Stimulated activated CD8-positive, alpha-beta memory T cell treated with anti-CD3 and anti-CD28 coated beads, Interleukin-12 subunit alpha, Interleukin-12 subunit beta, amount 100 ng/mL, for 4 hours (primary cell): ENCODE results near the gene CCNG2.
"Not testable (repeated sequence)": the region's sequence is repeated elsewhere in the genome, so short reads cannot be mapped to it uniquely, and the experiment has no call there.

Source experiments
- DNase-seq: peaks from one replicate; pipeline ENCODE4 v3.0.0-alpha.2; 2020; ENCODE audit warnings: low read depth

CCNG2 gene, protein sequence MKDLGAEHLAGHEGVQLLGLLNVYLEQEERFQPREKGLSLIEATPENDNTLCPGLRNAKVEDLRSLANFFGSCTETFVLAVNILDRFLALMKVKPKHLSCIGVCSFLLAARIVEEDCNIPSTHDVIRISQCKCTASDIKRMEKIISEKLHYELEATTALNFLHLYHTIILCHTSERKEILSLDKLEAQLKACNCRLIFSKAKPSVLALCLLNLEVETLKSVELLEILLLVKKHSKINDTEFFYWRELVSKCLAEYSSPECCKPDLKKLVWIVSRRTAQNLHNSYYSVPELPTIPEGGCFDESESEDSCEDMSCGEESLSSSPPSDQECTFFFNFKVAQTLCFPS

DNA sequence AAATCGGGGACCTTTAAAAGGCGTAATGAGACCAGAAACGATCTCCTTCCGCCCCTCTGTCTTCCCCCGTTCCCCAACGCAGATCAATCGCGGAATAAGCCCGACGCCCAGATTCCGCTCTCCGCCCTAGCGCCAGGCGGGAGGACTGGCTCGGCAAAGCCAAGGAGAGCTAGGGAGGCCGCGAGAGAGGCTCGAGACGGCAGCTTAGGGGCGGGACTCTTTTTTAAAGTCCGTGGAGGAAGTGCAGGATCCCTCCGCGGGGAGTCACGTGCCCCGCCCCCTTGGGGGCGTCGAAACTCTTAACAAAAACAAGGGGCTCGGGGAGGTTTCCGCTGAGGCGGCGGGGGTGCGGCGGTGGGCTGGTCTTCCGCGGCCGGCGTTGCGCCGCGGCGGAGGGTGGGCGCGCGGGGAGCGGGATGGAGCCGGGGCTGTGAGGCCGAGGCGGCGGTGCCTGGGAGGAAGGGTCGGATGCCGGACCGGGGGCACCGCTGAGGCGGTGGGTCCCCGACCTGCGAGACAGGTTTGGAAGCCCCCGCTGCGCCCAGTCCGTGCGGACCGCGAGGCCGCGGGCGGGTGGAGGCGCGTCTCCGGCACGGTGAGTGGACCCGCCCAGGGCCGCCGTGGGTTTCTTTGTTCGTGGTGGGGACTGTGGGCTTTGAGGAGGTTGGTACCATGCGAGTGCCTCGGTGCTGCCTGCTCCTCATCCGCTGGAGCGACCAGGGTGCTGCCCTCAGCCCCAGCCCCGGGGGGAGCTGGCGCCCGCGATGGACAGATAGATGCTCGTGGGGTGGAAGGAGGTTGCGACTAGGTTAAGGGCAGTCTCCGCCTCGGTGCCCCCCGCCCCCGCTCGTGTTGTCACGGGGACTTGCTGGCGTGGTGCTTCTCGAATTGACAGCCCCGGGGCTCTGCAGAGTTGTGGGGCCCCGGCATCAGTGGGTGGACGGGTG lies at the start of gene CCNG2:
TSS of gene CCNG2 (plus strand) at position 296 of the 947 bp plus-strand sequence. CDS start 1,326 bp downstream, outside the sequence.
- DNase-seq: peak; percentile 76

DNA sequence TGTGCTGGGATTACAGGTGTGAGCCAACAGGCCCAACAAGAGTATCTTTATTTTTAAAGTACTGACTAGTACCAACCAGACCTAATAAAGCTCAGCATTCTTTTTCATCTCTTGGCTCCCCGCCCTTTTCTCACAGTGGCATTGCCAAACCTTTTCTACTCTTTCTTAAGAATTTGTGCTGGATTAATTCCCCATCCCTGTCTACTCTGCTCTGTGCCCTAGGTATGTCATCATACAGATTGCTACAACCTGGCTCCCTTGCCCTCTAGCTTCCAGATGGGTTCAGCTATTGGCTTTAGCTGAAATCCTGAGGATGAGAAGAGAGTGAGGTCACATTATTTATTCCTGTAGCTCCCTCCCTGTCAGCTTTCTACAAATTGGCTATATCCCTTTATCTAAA lies 46.3 kb upstream of the CCNG2 start:
- DNase-seq: no peak

DNA sequence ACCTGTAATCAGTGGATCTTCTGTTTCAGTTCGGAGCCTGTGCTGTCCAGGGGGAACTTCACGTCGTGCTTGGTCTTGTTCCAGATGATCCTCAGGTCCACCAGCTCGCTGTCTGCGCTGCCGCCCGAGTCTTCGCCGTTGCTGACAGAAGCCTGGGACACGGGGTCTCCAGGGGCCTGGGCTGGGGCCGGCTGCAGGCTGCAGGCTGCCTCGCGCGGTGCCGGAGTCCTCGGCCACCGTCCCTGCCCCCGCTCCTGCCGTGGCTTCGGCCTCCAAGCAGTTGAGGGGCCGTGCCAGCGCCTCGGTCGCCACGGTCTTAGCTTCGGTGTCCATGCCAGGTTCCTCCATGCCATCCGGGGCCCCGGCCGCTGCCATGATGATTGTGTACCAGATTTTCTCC lies 43.9 kb upstream of the CCNG2 start:
- DNase-seq: no peak

DNA sequence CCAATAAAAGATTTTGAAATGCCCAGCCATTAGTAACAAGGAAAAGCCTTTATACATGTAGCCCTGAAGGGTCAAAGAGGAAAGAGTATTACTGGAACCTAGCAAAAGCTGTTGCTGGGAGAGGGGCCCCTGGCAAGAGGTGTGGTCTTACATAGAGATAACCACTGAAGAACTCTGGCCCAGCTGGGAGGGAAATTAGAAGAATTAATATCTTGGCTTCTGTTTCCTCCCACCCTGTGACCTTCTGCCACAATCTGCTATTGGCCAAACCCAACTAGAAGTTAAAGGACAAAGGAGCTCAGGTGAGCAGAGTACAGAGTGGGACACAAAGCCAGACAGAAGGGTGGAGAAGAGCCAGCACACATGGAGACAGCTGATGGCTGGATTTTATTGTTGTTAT lies 39.3 kb upstream of the CCNG2 start:
- no peak for DNase-seq

DNA sequence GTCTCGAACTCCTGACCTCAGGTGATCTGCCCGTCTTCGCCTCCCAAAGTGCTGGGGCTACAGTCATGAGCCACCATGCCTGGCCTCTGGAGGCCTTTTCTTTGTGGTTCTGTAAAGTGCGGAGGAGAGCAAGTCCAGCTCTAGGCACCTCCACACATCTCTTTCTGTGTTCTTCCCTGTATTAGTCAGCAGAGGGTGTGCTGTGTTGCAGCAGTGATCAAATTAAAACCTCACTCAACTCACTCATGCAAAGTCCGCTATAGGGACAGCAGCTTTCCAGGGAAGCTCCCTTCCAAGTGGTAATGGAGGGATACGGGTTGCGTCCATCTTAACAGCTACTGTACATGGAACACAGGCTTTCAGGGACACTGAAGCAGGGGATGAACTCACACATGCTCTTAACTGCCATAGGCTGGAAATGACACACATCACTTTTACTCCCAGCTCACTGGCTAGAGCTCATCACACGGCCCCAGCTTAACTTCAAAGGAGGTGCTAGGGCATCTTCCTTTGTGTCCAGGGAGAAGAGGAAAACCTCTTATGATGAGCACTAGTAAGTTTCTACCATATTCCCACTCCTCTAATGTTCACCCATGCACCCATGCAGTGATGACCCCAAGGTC lies 36.0 kb upstream of the CCNG2 start:
- no peak for DNase-seq

DNA sequence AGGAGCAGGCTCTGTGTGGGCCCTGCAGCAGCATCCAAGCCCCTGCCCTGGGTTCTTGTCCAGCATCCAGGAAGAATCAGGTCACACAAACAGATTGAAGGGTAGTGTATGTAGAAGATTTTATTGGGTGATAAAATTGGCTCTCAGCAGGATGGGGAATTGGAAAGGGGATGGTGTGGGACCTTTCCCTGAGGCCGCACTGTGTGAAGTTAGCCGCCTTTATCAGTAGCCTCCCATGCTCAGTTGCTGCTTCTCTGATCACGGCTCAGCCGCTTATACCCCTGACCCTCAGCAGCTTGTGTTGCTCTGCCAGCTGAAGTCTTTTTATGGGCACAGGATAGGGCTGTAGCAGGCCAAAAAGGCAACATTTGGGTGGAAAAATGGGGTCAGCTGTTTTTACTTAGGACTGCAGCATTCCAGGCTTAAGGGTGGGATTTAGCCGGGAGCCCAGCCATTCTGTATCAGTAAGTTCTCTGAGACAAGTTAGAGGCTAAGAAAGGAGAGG lies 35.2 kb upstream of the CCNG2 start:
- no peak for DNase-seq

DNA sequence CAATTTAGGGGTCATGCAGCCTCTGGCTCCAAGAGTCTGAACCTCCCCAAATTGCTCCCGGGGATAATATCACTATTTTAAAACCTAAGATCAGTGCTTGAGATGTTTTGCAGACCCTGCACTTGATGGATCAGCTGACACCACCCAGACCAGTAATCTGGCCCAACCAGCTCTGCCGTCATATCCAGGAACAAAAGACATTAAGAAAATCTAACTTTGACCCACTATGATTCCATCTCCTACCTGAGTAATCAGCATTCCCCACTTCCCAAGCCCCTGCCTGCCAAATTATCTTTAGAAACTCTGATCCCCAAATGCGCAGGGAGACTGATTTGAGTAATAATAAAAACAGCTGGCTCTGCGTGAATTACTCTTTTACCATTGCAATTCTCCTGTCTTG lies 34.4 kb upstream of the CCNG2 start:
- no peak for DNase-seq

DNA sequence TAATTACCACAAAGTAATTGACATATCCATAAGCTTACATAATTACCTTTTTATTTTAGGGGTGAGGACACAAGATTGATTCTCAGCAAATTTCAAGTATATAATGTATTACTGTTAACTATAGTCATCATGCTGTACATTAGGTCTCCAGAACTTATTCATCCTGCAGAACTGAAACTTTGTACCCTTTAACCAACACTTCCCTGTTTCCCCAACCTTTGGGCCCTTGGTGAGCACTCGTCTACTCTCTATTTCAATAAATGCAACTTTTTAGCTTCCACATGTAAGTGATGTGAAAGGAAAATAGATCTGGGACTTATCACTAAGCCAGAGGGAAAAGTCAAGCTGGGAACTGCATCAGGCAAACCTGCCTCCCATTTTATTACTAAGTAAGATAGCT lies 33.6 kb upstream of the CCNG2 start:
- no peak for DNase-seq

DNA sequence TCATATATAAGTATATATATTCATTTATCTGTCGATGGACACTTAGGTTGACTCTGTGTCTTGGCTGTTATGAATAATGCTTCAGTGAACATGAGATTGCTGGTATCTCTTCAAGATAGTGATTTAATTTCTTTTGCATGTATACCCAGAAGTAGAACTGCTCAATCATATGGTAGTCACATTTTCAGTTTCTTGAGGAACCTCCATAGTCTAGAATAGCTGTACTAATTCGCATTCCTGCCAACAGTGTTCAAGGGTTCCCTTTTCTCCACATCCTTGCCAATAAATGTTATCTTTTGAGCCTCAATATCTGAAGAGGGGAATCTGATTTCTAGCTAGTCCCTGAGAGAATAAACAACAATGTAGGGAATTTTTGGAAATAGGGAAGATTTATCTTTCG lies 32.4 kb upstream of the CCNG2 start:
- no peak for DNase-seq

DNA sequence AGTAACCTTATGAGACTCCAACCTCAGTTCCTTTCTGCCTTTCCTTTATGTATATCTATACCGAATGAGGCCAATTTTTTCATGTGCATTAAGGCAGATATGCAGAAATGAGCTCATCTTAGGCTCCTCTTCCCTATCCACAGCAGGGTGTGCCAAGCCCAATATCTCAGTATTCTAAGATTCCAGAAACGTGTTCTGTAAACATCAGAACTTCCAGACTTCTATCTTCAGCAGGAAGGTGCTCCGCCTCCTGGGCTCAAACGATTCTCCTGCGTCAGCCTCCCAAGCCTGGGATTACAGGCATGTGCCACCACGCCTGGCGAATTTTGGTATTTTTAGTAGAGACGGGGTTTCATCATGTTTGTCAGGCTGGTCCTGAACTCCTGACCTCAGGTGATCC lies 31.0 kb upstream of the CCNG2 start:
- DNase-seq: no peak

DNA sequence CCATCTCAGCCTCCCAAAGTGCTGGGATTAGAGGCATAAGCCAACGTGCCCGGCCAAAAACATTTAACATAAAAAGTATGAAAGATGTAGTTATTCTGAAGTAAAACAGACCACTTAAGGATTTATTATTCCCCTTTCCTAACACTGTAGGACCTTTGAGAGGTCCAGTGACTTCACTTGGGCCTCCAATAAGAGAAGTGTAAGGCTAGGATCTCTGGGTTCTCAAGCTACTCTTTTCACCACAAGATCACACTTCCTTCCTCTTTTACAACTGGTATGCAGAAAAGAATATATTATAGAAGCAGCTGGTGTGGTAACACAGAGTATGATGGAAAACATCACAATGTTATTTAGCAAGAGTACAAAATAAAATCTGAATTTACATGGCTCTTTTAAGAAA lies 30.2 kb upstream of the CCNG2 start:
- DNase-seq: no peak

DNA sequence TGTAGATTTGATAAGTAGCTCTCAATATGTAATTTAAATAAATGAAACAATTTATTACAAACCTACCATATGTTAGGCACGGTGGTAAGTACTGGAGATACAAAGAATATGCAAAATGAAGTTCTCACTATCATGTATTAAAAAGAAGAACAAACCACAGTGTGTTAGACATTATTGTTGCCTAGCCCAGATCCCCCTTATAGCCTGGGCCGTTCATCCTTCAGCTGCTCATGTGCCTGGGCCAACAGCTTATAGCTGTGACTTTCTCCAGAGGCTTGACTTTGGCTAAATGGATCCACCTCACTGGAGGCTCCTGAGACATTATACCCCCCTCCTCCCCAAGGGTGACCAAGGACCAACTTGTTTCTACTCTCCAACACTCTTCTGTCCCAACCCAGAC lies 29.8 kb upstream of the CCNG2 start:
- DNase-seq: no peak

DNA sequence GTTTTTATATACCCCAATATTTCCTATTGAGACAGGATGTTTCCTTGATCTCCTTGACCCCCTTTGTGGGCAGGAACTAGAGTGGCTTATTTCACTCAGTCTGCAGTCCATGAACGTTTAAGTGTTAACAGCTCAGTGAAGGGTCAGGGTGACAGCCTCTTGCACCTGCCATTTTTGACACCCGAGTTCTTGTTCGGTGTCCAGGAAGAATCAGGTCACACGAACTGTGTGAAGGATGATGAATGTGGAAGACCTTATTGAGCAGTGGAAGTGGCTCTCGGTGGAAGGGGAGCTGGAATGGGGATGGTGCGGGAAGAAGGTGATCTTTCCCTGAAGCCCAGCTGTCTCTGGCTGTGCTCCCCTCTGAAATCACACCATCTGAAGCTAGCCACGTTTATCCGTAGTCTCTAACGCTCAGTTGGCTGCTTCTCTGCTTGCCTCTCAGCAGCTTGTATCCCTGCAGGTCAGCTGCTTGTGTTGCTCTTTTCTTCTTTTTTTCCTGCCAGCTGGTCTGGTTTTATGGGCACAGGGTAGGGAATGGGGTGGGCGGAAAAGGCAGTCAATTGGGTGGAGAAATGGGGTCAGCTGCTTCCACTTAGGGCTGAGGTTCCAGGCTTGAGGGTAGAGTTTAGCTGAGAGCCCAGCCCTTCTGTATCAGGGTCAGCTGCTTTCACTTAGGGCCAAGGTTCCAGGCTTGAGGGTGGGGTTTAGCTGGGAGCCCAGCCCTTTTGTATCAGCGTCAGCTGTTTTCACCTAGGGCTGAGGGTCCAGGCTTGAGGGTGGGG lies 29.0 kb upstream of the CCNG2 start:
- DNase-seq: no peak

DNA sequence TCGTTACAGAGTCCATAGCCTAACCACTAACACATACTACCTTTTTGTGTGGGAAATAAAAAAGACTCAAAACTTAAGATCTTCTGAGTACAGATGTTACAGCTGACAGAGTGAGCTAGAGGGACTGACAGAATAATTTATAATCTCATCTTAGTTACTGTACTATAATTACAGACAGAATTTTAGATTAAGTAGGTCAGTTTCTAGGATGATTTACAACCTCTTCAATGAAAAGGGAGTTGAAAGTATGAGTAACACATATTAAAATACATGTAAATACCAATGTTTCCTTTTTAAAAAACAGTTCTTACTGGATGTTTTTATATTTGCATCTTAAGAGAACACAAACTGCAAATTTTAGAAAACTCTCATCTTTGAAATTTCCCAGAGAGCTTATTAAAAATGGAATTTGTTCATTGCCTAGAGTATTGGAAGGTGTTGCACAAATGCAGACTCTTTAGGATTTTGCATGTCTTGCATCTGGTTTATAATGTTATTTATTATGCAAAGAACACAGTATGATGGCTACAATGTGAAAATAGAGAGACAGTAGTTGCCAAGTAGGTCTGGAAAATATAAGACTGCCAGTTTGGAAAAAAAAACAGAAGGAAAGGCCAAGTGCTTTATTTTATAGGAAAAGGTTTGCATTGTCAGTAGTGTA lies 24.2 kb upstream of the CCNG2 start:
- no peak for DNase-seq

DNA sequence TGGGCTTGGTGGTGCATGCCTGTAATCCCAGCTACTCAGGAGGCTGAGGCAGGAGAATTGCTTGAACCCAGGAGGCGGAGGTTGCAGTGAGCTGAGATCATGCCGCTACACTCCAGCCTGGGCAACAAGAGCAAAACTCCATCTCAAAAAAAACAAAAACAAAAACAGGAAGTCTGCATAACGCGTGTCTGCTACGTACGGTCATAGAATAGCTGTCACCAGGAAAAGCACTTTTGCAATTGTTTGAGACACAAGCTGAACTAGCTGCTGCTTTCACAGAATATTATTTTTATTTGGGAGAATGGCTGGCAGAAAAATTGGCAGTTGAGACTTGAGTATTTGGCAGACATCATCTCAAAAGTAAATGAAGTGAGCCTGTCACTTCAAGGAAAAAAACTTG lies 19.6 kb upstream of the CCNG2 start:
- not testable (repeated sequence) for DNase-seq

DNA sequence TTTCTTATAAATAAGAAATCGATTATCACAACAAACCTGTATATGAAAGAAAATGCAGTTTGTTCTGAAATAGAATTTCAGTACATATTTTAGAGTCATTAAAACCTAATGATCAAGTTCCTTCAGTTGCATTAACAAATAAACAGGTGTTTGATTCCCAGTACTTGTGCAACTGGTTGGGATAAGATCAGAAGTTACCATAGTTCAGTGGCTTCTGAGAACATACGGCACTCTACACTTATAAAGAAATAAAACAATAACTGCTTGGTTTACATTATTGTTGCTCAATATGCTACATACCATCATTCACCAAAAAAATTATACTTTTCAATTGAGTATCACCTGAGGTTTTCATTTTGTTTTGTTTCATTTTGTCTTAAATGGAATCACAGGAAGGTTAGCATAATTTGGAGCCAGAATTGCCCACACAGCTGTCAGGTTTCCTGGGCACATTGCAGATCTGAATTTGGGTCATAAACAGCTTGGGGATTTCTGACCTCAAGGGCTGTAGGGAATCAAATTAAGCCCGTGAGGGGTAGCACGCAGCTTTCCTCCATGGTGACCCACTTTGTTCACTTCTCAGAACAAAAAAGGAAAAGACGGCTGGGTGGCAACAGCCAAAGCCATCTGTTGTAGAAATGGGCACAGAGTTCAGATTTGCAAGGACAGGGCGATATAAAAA lies 14.9 kb upstream of the CCNG2 start:
- no peak for DNase-seq

DNA sequence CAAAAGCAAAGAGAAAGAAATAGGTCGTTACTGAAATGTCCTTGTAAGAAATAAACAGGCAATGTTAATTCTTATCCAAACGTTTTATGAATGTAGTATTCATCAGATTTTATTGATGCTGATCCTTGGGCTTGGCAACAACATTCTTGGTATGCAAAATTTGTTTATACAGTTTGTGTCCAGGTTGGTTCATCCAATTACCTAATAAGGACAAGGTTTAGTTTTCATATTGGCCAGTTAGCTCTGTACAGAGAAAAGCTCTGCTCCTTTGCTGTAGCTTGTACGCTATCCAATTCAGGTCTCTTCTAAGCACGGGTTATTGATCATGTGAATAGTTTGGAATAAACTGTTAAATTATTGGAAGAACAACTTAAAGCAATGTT lies 14.4 kb upstream of the CCNG2 start:
- DNase-seq: no peak

DNA sequence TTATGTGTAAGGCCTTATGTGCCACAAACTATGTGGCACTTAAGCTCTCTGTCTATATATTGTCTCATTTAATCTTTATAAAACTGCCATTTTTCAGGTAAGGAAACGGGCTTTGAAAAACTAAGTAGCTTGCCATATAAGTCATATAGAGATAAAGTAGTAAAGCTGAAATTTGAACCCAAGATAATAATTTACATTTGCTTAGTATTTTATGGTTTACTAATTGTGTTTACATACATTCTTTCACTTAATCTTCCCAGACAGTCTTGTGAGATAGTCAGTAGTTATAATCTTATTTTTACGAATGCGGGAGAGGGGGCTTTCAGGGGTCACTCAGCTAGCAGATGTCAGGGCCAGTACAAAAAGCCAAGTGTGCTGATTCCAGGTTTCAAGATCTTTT lies 13.9 kb upstream of the CCNG2 start:
- DNase-seq: no peak

DNA sequence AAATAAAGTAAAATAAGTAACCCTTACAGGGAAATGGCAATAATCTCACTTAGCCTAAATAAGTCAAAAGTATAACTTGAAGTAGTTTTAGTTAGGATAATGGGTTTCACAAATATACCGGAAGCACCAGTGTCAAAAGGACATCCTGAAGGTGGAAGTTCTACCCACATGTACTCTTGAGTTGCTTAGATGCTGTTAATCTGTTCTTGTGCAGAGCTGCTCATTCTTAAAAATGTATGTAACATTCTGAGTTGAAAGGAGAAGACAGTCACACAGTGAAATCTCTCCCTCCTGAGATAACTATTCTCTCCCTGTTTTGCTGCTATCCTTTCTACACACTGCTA lies 11.2 kb upstream of the CCNG2 start:
- no peak for DNase-seq

DNA sequence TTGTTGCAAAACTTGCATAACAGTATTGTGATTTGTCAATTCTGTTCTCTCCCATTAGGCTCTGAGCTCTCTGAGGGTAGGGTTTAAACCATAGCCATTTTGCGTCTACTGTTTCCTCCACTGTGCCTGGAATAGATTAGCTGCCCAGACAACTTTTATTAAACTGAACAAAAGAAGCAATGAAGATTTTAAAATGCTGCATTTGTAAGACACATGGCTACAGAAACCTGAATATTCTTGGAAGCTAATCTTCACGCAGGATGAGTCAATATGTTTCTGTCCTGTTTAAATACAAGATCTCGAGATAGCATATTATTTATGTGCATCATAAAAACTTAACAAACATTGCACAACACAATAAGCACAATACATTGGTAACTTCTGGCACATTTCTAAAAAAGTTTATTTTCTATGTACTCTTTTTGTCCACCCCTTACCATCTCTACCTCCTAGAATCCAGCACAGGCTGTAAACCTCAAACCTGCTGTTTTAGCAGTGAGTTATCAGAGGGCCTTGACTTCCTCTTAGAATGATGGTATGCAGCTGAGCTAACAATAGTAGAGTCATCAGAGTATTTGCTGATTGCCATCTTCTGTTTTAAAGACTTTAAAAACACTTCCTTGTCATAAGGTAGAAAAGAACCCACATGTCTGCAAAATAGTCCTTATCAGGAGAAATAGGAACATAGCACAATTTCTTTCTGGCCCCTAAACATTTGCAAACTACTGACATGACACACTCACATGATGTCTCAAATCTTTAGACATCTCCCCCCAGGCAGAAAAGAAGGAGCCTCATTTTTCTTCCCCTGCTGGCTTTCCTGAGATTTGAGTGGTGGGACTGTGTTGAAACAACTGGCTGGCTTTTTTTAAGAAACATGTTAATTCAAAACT lies 10.6 kb upstream of the CCNG2 start:
- no peak for DNase-seq
